HEK293 (cell line): ENCODE results near the gene ENGASE.

ENCODE experiments used
- CTCF ChIA-PET: fragments of 350-600 bp; formaldehyde crosslinking; extraction: SDS; loops from one replicate; lab custom pipeline; 2021; ENCODE audit warnings: antibody characterized with exemption; lab: Yijun Ruan, JAX
- POLR2A ChIA-PET: fragments of 300-600 bp; formaldehyde crosslinking; extraction: SDS; loops from one replicate; lab custom pipeline; 2020; ENCODE audit warnings: antibody characterized with exemption, inconsistent platforms; lab: Yijun Ruan, JAX
- H3K27ac ChIP-seq: fragments of 200-500 bp; sonication (Bioruptor generic); 2 replicates; pipeline ENCODE4 v1.5.1; 2014; ENCODE audit warnings: low read depth, low read length, control low read depth, inconsistent platforms; ENCODE audit errors: extremely low read depth
- H3K36me3 ChIP-seq, 2 experiments: fragments of 200-500 bp in 1 of 2; sonication (Bioruptor generic) in 1 of 2; 1 replicate in 1 of 2; 2 replicates in 1 of 2; pipeline ENCODE4 v1.5.1; 2014 to 2017; ENCODE audit warnings: inconsistent platforms in 2 of 2, low read length in 2 of 2; ENCODE audit not compliant: control insufficient read depth in 2 of 2, insufficient read depth in 1 of 2
- H3K4me1 ChIP-seq: fragments of 200-500 bp; sonication (Bioruptor generic); 2 replicates; pipeline ENCODE4 v1.5.1; 2014; ENCODE audit warnings: mild to moderate bottlenecking, low read length, inconsistent platforms; ENCODE audit not compliant: control insufficient read depth, insufficient read depth
- H3K4me3 ChIP-seq: 2 replicates; pipeline ENCODE4 v1.5.1; 2011; ENCODE audit warnings: low read depth, mild to moderate bottlenecking, control low read depth, low read length, moderate library complexity
- H3K9me3 ChIP-seq: fragments of 200-500 bp; sonication (Bioruptor generic); 2 replicates; pipeline ENCODE4 v1.5.1; 2014; ENCODE audit warnings: low read depth, low read length, inconsistent platforms; ENCODE audit not compliant: control insufficient read depth, insufficient read depth
- GLI4 ChIP-seq: fragments of 450-650 bp; formaldehyde crosslinking; IDR thresholded peaks from 2 replicates; pipeline ENCODE4 v1.5.1; 2016; ENCODE audit warnings: missing biosample characterization, missing genetic modification characterization
- GLIS1 ChIP-seq: fragments of 450-650 bp; formaldehyde crosslinking; IDR thresholded peaks from 2 replicates; pipeline ENCODE4 v1.5.1; 2016; ENCODE audit warnings: missing biosample characterization, missing genetic modification characterization
- KLF10 ChIP-seq: fragments of 450-650 bp; IDR thresholded peaks from 2 replicates; pipeline ENCODE4 v1.5.1; 2018; ENCODE audit warnings: missing biosample characterization, mild to moderate bottlenecking, missing genetic modification characterization
- KLF7 ChIP-seq: fragments of 450-650 bp; formaldehyde crosslinking; IDR thresholded peaks from 2 replicates; pipeline ENCODE4 v1.5.1; 2016; ENCODE audit warnings: missing biosample characterization, missing genetic modification characterization, borderline replicate concordance
- KLF8 ChIP-seq: fragments of 450-650 bp; formaldehyde crosslinking; IDR thresholded peaks from 2 replicates; pipeline ENCODE4 v1.5.1; 2016; ENCODE audit warnings: missing biosample characterization, missing genetic modification characterization
- SALL2 ChIP-seq: fragments of 450-650 bp; formaldehyde crosslinking; IDR thresholded peaks from 2 replicates; pipeline ENCODE4 v1.5.0; 2017; ENCODE audit warnings: missing biosample characterization, mild to moderate bottlenecking, missing genetic modification characterization, borderline replicate concordance
- YY2 ChIP-seq: fragments of 450-650 bp; formaldehyde crosslinking; IDR thresholded peaks from 2 replicates; pipeline ENCODE4 v1.5.1; 2016; ENCODE audit warnings: missing biosample characterization, missing genetic modification characterization
- ZBTB48 ChIP-seq: fragments of 450-650 bp; formaldehyde crosslinking; IDR thresholded peaks from 2 replicates; pipeline ENCODE4 v1.5.1; 2016; ENCODE audit warnings: missing biosample characterization, missing genetic modification characterization
- ZEB2 ChIP-seq: fragments of 450-650 bp; formaldehyde crosslinking; IDR thresholded peaks from 2 replicates; pipeline ENCODE4 v1.5.1; 2016; ENCODE audit warnings: missing biosample characterization, missing genetic modification characterization
- ZFP69B ChIP-seq: fragments of 450-650 bp; formaldehyde crosslinking; IDR thresholded peaks from 2 replicates; pipeline ENCODE4 v1.5.1; 2016; ENCODE audit warnings: missing biosample characterization, missing genetic modification characterization
- ZNF112 ChIP-seq: fragments of 450-650 bp; formaldehyde crosslinking; IDR thresholded peaks from 2 replicates; pipeline ENCODE4 v1.5.0; 2017; ENCODE audit warnings: missing biosample characterization, missing genetic modification characterization
- ZNF155 ChIP-seq: fragments of 450-650 bp; formaldehyde crosslinking; IDR thresholded peaks from 2 replicates; pipeline ENCODE4 v1.5.1; 2016; ENCODE audit warnings: missing biosample characterization, missing genetic modification characterization
- ZNF211 ChIP-seq: fragments of 450-650 bp; formaldehyde crosslinking; IDR thresholded peaks from 2 replicates; pipeline ENCODE4 v1.5.1; 2016; ENCODE audit warnings: low read depth, missing biosample characterization, missing genetic modification characterization
- ZNF335 ChIP-seq: fragments of 450-650 bp; formaldehyde crosslinking; conservative IDR thresholded peaks from 2 replicates; pipeline ENCODE4 v1.5.1; 2016; ENCODE audit warnings: missing biosample characterization, missing genetic modification characterization
- ZNF341 ChIP-seq: fragments of 450-650 bp; formaldehyde crosslinking; IDR thresholded peaks from 2 replicates; pipeline ENCODE4; 2016; ENCODE audit warnings: low read depth, missing biosample characterization, missing genetic modification characterization
- ZNF366 ChIP-seq: fragments of 450-650 bp; formaldehyde crosslinking; conservative IDR thresholded peaks from 2 replicates; pipeline ENCODE4 v1.5.1; 2016; ENCODE audit warnings: missing biosample characterization, missing genetic modification characterization
- ZNF394 ChIP-seq: fragments of 450-650 bp; formaldehyde crosslinking; IDR thresholded peaks from 2 replicates; pipeline ENCODE4 v1.5.1; 2016; ENCODE audit warnings: missing biosample characterization, missing genetic modification characterization, mild to moderate bottlenecking, moderate library complexity, borderline replicate concordance
- ZNF48 ChIP-seq: fragments of 450-650 bp; formaldehyde crosslinking; IDR thresholded peaks from 2 replicates; pipeline ENCODE4 v1.5.1; 2016; ENCODE audit warnings: missing biosample characterization, missing genetic modification characterization
- ZNF558 ChIP-seq: fragments of 450-650 bp; formaldehyde crosslinking; IDR thresholded peaks from 2 replicates; pipeline ENCODE4 v1.5.1; 2016; ENCODE audit warnings: missing biosample characterization, missing genetic modification characterization
- ZNF571 ChIP-seq: fragments of 450-650 bp; formaldehyde crosslinking; IDR thresholded peaks from 2 replicates; pipeline ENCODE4 v1.5.0; 2017; ENCODE audit warnings: missing biosample characterization, missing genetic modification characterization
- ZNF596 ChIP-seq: fragments of 450-650 bp; IDR thresholded peaks from 2 replicates; pipeline ENCODE4 v1.5.0; 2018; ENCODE audit warnings: missing biosample characterization, mild to moderate bottlenecking, missing genetic modification characterization, moderate library complexity
- ZNF791 ChIP-seq: fragments of 450-650 bp; formaldehyde crosslinking; IDR thresholded peaks from 2 replicates; pipeline ENCODE4 v1.5.1; 2016; ENCODE audit warnings: missing biosample characterization, missing genetic modification characterization
- TF ChIP-seq, protein P1 (sequence below): fragments of 450-650 bp; formaldehyde crosslinking; IDR thresholded peaks from 2 replicates; pipeline ENCODE4 v1.5.1; 2016; ENCODE audit warnings: missing biosample characterization, missing genetic modification characterization
- TF ChIP-seq, protein P2 (sequence below): fragments of 450-650 bp; formaldehyde crosslinking; IDR thresholded peaks from 2 replicates; pipeline ENCODE4 v1.5.1; 2017; ENCODE audit warnings: missing biosample characterization, missing genetic modification characterization
- TF ChIP-seq, protein P3 (sequence below): fragments of 450-650 bp; formaldehyde crosslinking; IDR thresholded peaks from 2 replicates; pipeline ENCODE4 v1.5.1; 2017; ENCODE audit warnings: missing biosample characterization, missing genetic modification characterization
- TF ChIP-seq, protein P4 (sequence below): fragments of 450-650 bp; formaldehyde crosslinking; IDR thresholded peaks from 2 replicates; pipeline ENCODE4 v1.5.1; 2016; ENCODE audit warnings: missing biosample characterization, missing genetic modification characterization
- TF ChIP-seq, protein P5 (sequence below): fragments of 450-650 bp; formaldehyde crosslinking; IDR thresholded peaks from 2 replicates; pipeline ENCODE4 v1.5.1; 2016; ENCODE audit warnings: missing biosample characterization, missing genetic modification characterization

The ENGASE gene

DNA sequence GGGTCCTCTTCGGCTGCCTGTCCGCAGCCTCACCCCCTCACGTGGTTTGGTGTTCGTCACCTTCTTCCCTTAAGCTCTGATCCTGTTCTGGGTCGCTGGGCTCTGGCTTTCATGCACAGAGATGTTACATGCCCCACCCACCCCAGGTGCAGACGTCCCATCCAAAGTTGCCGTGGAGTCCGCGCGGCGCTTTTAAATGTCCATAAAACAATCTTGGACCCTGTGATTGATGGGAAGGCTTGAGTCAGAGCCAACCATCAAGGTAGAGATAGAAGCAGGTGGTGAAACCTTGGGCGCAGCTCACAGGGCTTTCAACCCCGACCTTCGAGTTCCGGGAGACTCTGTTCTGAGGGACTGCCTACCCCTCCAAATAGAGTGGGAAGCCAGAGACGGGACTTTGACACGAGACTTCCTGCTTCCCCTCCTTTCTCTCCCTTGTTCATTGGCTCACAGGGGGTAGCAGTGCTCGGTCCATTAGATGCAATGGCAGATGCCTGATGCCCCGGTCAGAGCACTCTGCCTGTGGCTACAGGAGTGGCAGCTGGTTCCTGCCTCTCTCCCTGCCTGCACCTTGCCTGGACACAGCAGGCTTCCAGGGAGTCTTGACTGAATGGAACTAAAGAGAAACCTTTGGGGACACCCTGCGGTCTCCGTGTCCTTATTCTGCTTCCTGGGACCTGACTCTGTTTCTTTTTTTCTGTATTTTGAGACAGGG, 4.0 kb downstream of the ENGASE start:
- ChIA-PET CTCF (interaction anchor here (1.0 to 7.1 kb wide), 4 partner anchors 9 to 34 kb away, joined by 3 to 62 read pairs (median 8); no protein-coding TSS in a partner anchor), POLR2A (no interaction called here)
- peaks cover 4% of the 10 kb centered on the region; the same call in 1 of the 2 replicates for H3K4me1 ChIP-seq
- H3K4me3 ChIP-seq, result no peak overlapping the region
- H3K9me3 ChIP-seq, result no peaks in the 10 kb centered on the region
- peaks cover 10 to 63% of the 10 kb centered on the region in 2 experiments for H3K36me3 ChIP-seq
- no peak overlapping the region for H3K27ac ChIP-seq
- TF ChIP-seq ZNF155 (tag by site-specific recombination) (no peak), ZBTB48 (no peak), ZFP69B (tag by site-specific recombination) (no peak), ZNF394 (no peak), ZEB2 (tag by site-specific recombination) (no peak), ZNF341 (tag by site-specific recombination) (no peak), ZNF48 (tag by site-specific recombination) (no peak), ZNF571 (tag by site-specific recombination) (no peak), ZNF791 (tag by site-specific recombination) (no peak), ZNF558 (tag by site-specific recombination) (no peak)
- TF ChIP-seq, protein P1, sequence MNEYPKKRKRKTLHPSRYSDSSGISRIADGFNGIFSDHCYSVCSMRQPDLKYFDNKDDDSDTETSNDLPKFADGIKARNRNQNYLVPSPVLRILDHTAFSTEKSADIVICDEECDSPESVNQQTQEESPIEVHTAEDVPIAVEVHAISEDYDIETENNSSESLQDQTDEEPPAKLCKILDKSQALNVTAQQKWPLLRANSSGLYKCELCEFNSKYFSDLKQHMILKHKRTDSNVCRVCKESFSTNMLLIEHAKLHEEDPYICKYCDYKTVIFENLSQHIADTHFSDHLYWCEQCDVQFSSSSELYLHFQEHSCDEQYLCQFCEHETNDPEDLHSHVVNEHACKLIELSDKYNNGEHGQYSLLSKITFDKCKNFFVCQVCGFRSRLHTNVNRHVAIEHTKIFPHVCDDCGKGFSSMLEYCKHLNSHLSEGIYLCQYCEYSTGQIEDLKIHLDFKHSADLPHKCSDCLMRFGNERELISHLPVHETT (tag by site-specific recombination), result no peak
- TF ChIP-seq, protein P2, sequence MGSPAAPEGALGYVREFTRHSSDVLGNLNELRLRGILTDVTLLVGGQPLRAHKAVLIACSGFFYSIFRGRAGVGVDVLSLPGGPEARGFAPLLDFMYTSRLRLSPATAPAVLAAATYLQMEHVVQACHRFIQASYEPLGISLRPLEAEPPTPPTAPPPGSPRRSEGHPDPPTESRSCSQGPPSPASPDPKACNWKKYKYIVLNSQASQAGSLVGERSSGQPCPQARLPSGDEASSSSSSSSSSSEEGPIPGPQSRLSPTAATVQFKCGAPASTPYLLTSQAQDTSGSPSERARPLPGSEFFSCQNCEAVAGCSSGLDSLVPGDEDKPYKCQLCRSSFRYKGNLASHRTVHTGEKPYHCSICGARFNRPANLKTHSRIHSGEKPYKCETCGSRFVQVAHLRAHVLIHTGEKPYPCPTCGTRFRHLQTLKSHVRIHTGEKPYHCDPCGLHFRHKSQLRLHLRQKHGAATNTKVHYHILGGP (tag by site-specific recombination), result no peak
- TF ChIP-seq, protein P3, sequence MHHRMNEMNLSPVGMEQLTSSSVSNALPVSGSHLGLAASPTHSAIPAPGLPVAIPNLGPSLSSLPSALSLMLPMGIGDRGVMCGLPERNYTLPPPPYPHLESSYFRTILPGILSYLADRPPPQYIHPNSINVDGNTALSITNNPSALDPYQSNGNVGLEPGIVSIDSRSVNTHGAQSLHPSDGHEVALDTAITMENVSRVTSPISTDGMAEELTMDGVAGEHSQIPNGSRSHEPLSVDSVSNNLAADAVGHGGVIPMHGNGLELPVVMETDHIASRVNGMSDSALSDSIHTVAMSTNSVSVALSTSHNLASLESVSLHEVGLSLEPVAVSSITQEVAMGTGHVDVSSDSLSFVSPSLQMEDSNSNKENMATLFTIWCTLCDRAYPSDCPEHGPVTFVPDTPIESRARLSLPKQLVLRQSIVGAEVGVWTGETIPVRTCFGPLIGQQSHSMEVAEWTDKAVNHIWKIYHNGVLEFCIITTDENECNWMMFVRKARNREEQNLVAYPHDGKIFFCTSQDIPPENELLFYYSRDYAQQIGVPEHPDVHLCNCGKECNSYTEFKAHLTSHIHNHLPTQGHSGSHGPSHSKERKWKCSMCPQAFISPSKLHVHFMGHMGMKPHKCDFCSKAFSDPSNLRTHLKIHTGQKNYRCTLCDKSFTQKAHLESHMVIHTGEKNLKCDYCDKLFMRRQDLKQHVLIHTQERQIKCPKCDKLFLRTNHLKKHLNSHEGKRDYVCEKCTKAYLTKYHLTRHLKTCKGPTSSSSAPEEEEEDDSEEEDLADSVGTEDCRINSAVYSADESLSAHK (tag by site-specific recombination), result no peak
- TF ChIP-seq, protein P4, sequence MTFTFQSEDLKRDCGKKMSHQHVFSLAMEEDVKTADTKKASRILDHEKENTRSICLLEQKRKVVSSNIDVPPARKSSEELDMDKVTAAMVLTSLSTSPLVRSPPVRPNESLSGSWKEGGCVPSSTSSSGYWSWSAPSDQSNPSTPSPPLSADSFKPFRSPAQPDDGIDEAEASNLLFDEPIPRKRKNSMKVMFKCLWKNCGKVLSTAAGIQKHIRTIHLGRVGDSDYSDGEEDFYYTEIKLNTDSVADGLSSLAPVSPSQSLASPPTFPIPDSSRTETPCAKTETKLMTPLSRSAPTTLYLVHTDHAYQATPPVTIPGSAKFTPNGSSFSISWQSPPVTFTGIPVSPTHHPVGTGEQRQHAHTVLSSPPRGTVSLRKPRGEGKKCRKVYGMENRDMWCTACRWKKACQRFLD (tag by site-specific recombination), result no peak

DNA sequence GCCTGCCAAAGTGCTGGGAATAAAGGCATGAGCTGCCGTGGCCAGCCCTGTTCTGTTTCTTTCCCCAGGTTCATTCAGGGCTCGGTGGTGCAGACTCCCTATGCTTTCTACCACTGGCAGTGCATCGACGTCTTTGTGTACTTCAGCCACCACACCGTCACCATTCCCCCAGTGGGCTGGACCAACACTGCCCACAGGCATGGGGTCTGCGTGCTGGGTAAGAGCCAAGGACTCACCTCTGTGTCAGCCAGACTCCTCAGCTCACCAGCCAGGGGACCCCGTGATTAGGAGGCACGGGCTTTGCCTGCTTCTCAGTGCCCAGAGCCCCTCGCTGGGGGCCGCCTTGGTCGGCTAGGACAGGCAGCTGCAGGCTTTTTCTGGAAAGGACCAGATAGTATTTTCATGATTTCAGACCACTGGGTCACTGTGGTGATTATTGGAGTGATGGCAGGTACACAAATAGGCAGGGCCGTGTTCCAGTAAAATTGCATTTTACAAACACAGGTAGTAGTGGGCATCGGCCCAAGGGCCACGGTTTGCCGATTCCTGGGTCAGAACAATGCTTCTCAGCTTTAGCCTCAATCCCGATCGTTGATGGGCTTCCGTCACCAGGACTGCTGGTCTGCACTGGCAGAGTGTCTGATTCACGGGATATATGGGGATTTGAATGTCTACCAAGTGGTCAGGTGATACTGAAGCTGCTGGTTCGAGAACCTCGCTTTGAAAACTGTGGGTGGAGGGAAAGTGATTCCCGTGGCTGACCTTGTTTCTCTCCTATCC, 5.0 kb downstream of the ENGASE start:
- no peaks in the 10 kb centered on the region for H3K4me1 ChIP-seq
- H3K27ac ChIP-seq, result no peak overlapping the region
- ChIA-PET POLR2A (no interaction called here), CTCF (interaction anchor here (0.6 to 7.1 kb wide), 5 partner anchors 8 to 314 kb away, joined by 3 to 62 read pairs (median 4); no protein-coding TSS in a partner anchor)
- no peaks in the 10 kb centered on the region for H3K9me3 ChIP-seq
- H3K4me3 ChIP-seq, result no peak overlapping the region
- peaks cover 10 to 71% of the 10 kb centered on the region in 2 experiments for H3K36me3 ChIP-seq
- no peak for TF ChIP-seq ZNF112 (tag by site-specific recombination)
- TF ChIP-seq ZNF335 (tag by site-specific recombination), result no peak
- TF ChIP-seq YY2, result no peak
- TF ChIP-seq, protein P5, sequence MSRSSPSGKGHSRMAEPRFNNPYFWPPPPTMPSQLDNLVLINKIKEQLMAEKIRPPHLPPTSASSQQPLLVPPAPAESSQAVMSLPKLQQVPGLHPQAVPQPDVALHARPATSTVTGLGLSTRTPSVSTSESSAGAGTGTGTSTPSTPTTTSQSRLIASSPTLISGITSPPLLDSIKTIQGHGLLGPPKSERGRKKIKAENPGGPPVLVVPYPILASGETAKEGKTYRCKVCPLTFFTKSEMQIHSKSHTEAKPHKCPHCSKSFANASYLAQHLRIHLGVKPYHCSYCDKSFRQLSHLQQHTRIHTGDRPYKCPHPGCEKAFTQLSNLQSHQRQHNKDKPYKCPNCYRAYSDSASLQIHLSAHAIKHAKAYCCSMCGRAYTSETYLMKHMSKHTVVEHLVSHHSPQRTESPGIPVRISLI, result no peak
- no peak for TF ChIP-seq KLF8 (tag by site-specific recombination)
- no peak for TF ChIP-seq SALL2 (tag by site-specific recombination)
- no peak for TF ChIP-seq KLF10 (tag by site-specific recombination)
- no peak for TF ChIP-seq ZNF596 (tag by site-specific recombination)
- no peak for TF ChIP-seq ZNF211 (tag by site-specific recombination)
- no peak for TF ChIP-seq GLIS1 (tag by site-specific recombination)
- no peak for TF ChIP-seq GLI4 (tag by site-specific recombination)
- TF ChIP-seq KLF7, result no peak
- no peak for TF ChIP-seq ZNF366
